K562 (cell line): ENCODE measurements around the gene AGAP1. TPM values are rescaled to one million over a fixed set of nuclear protein-coding genes. Genes with fewer than 3 reads are reported as not detected.

Source experiments
- ATAC-seq: fragments of 200-7000 bp; cut with Tn5 transposase; 3 replicates; pipeline ENCODE4 v1.9.1; 2020; ENCODE audit warnings: moderate library complexity
- BruUV-seq: library from RNA; stranded (reverse); fragments of 400-500 nt; replicated peaks from 2 replicates; lab custom pipeline; 2021; lab: Mats Ljungman, UMichigan
- CTCF ChIA-PET: fragments of 300-600 bp; formaldehyde crosslinking; extraction: SDS; loops from one replicate; lab custom pipeline; 2021; ENCODE audit warnings: low intra/inter-chr PET ratio; lab: Yijun Ruan, JAX
- POLR2A ChIA-PET: fragments of 300-600, 350-650 bp; sonication (Branson Sonifier 250); formaldehyde crosslinking; extraction: SDS; loops from one replicate; lab custom pipeline; 2021; ENCODE audit warnings: antibody characterized with exemption, inconsistent platforms; lab: Yijun Ruan, JAX
- DNase-seq, 4 experiments: peaks; one replicate each; pipeline versions ENCODE4 v3.0.0 to v3.0.0-alpha.2; 2011 to 2018; ENCODE audit warnings: low spot score in 3 of 4, mixed read lengths in 3 of 4; ENCODE audit errors: extremely low read depth in 1 of 4
- FAIRE-seq: peaks from 2 replicates; lab custom pipeline; 2011; peaks lifted over from hg19 to GRCh38; lab: Jason Lieb, UNC
- H2AFZ ChIP-seq: 2 replicates; pipeline ENCODE4 v1.6.0; 2011; ENCODE audit warnings: low read depth, low read length, control low read depth, inconsistent platforms
- H3K27ac ChIP-seq: fragments of 200-600 bp; 3 replicates; pipeline ENCODE4 v1.8.0; 2011; ENCODE audit warnings: low read depth, mild to moderate bottlenecking, control low read depth, inconsistent platforms, low read length, moderate library complexity, mixed read lengths; ENCODE audit errors: extremely low read depth
- H3K27me3 ChIP-seq, 2 experiments: fragments of 300-600 bp in 1 of 2; 2 replicates in 1 of 2; 3 replicates in 1 of 2; pipeline versions ENCODE4 v1.6.0 to v1.8.0; 2011; ENCODE audit warnings: inconsistent platforms in 2 of 2, low read length in 2 of 2, mild to moderate bottlenecking in 1 of 2, mixed read lengths in 1 of 2, moderate library complexity in 1 of 2; ENCODE audit not compliant: control insufficient read depth in 2 of 2, insufficient read depth in 2 of 2
- H3K36me3 ChIP-seq: fragments of 300-600 bp; 3 replicates; pipeline ENCODE4 v1.8.0; 2011; ENCODE audit warnings: mild to moderate bottlenecking, low read length, inconsistent platforms; ENCODE audit not compliant: control insufficient read depth, insufficient read depth
- H3K4me1 ChIP-seq, 2 experiments: fragments of 200-600 bp in 1 of 2; replicated peaks in 1 of 2; 2 replicates in 1 of 2; 3 replicates in 1 of 2; pipeline versions ENCODE4 v1.5.1 to v1.8.0; 2011; ENCODE audit warnings: inconsistent platforms in 2 of 2, low read length in 2 of 2, mild to moderate bottlenecking in 1 of 2, mixed read lengths in 1 of 2, moderate library complexity in 1 of 2; ENCODE audit not compliant: control insufficient read depth in 2 of 2, insufficient read depth in 2 of 2
- H3K4me2 ChIP-seq: 2 replicates; pipeline ENCODE4 v1.6.1; 2011; ENCODE audit warnings: low read length, control low read depth, inconsistent platforms, mixed read lengths; ENCODE audit not compliant: insufficient read depth
- H3K4me3 ChIP-seq: fragments of 200-600 bp; sonication (generic), shearing (Covaris generic); 2 replicates; pipeline ENCODE4 v1.5.1; 2016; ENCODE audit warnings: control low read depth, inconsistent platforms
- H3K79me2 ChIP-seq: fragments of 200-600 bp; 3 replicates; pipeline ENCODE4 v1.8.0; 2011; ENCODE audit warnings: low read length, inconsistent platforms; ENCODE audit not compliant: control insufficient read depth, insufficient read depth
- H3K9ac ChIP-seq, 2 experiments: 2 replicates each; pipeline versions ENCODE4 v1.6.0 to v1.6.1; 2011; ENCODE audit warnings: low read depth in 2 of 2, low read length in 2 of 2, control low read depth in 1 of 2, inconsistent platforms in 1 of 2, mild to moderate bottlenecking in 1 of 2, mixed read lengths in 1 of 2; ENCODE audit not compliant: insufficient read depth in 1 of 2
- H3K9me1 ChIP-seq: one replicate; pipeline ENCODE4 v1.6.0; 2011; ENCODE audit warnings: inconsistent platforms, mild to moderate bottlenecking, low read length, moderate library complexity; ENCODE audit not compliant: control insufficient read depth, insufficient read depth
- H3K9me3 ChIP-seq: replicated peaks from 2 replicates; pipeline ENCODE4 v1.5.1; 2011; ENCODE audit warnings: low read depth, low read length, inconsistent platforms; ENCODE audit not compliant: control insufficient read depth, insufficient read depth
- H4K20me1 ChIP-seq: replicated peaks from 2 replicates; pipeline ENCODE4 v1.6.1; 2011; ENCODE audit warnings: low read length, inconsistent platforms, mixed read lengths; ENCODE audit not compliant: control insufficient read depth, insufficient read depth
- CHD2 ChIP-seq: IDR thresholded peaks from 2 replicates; pipeline ENCODE4 v1.6.1; 2011; ENCODE audit warnings: low read depth, low read length
- ESRRB ChIP-seq: fragments of 250-450 bp; sonication (Bioruptor Pico); IDR thresholded peaks from 2 replicates; pipeline ENCODE4 v1.5.0; 2020; ENCODE audit warnings: mild to moderate bottlenecking, moderate library complexity, borderline replicate concordance
- HNRNPH1 ChIP-seq: fragments of 200-400 bp; formaldehyde crosslinking; optimal IDR thresholded peaks from 2 replicates; pipeline ENCODE3; 2017; ENCODE audit warnings: low read depth, mild to moderate bottlenecking, low read length, moderate library complexity
- MECOM ChIP-seq: fragments of 250-450 bp; sonication (Bioruptor Pico); IDR thresholded peaks from 2 replicates; pipeline ENCODE4 v1.8.0; 2022; ENCODE audit warnings: inconsistent platforms
- NFIC ChIP-seq: fragments of 450-650 bp; IDR thresholded peaks from 2 replicates; pipeline ENCODE4 v1.6.1; 2017; ENCODE audit warnings: mild to moderate bottlenecking, inconsistent platforms
- RBFOX2 ChIP-seq: fragments of 200-400 bp; formaldehyde crosslinking; IDR thresholded peaks from 2 replicates; pipeline ENCODE4 v1.6.1; 2017; ENCODE audit warnings: low read depth, mild to moderate bottlenecking, low read length, moderate library complexity
- STAT6 ChIP-seq: sonication (generic); formaldehyde crosslinking; IDR thresholded peaks from 2 replicates; pipeline ENCODE4 v1.8.1; 2023; ENCODE audit warnings: mild to moderate bottlenecking, missing genetic modification reagents
- ZBTB26 ChIP-seq: fragments of 450-650 bp; formaldehyde crosslinking; IDR thresholded peaks from 2 replicates; pipeline ENCODE4 v1.4.0; 2022; ENCODE audit warnings: missing genetic modification characterization
- ZNF133 ChIP-seq: fragments of 250-450 bp; sonication (Bioruptor Pico); IDR thresholded peaks from 2 replicates; pipeline ENCODE4 v1.4.0; 2020; ENCODE audit warnings: mild to moderate bottlenecking
- ZNF347 ChIP-seq: fragments of 450-650 bp; formaldehyde crosslinking; IDR thresholded peaks from 2 replicates; pipeline ENCODE4 v1.4.0; 2020; ENCODE audit warnings: low read depth, mild to moderate bottlenecking, moderate library complexity
- ZNF354B ChIP-seq: fragments of 250-450 bp; sonication (Bioruptor Pico); IDR thresholded peaks from 2 replicates; pipeline ENCODE4 v1.4.0; 2020
- ZNF644 ChIP-seq: fragments of 200-800 bp; sonication (Bioruptor generic); IDR thresholded peaks from 2 replicates; pipeline ENCODE4 v1.6.1; 2016; ENCODE audit warnings: low read depth, missing genetic modification characterization, missing compliant biosample characterization
- WGBS: fragments of 100-300 bp; shearing (Covaris generic); methylation state at CpG from one replicate; pipeline ENCODE4 v1.1.6; 2016; ENCODE audit warnings: low coverage, mixed read lengths; ENCODE audit not compliant: insufficient coverage; ENCODE audit errors: missing lambda C conversion rate; 5-methylcytosine and 5-hydroxymethylcytosine counted together
- in situ Hi-C: fragments of 300-500 bp; cut with MboI; formaldehyde crosslinking; loops from 4 replicates; pipeline ENCODE4 v1.15.0; 2018; ENCODE audit warnings: inconsistent platforms, mixed read lengths
- intact Hi-C: fragments of 100-400 bp; cut with micrococcal nuclease; formaldehyde crosslinking; loops from 2 replicates; pipeline ENCODE4 v1.14.2; 2022
- polyA plus RNA-seq, 8 experiments: library from polyadenylated mRNA; depleted of rRNA in 4 of 8; stranded (reverse) in 5 of 8; unstranded in 3 of 8; fragments of >200 nt; fragmentation: Nextera tagmentation in 2 of 8; fragmentation: Illumina TruSeq in 1 of 8; extraction: Ambion mirVana in 2 of 8; extraction: Trizol in 1 of 8; gene quantifications; 2 replicates each; pipeline versions ENCODE4 v1.2.1 to v1.2.3, GENCODE V29; 2011 to 2014; ENCODE audit warnings: inconsistent platforms in 1 of 8, missing spikeins in 1 of 8
- total RNA-seq, 7 experiments: library from RNA; depleted of rRNA in 6 of 7; stranded (reverse); fragments of >200 nt in 6 of 7; fragmentation: Illumina TruSeq in 2 of 7; extraction: Trizol in 2 of 7; gene quantifications; 2 replicates each; pipeline versions ENCODE4 v1.2.1 to v1.2.3, GENCODE V29; 2011 to 2021; ENCODE audit warnings: low replicate concordance in 1 of 7

Gene AGAP1
- total and polyA plus RNA-seq, 9 of the 15 experiments (the other 6 are each of a cell fraction or from before 2014, with no cell fraction given), result 1.3 to 24.0 (median 10.6) TPM

- 78% methylated on average over 4 of the region's 4 CpGs for WGBS
- TF ChIP-seq HNRNPH1 (no peak), CHD2 (no peak), ZNF133 (CRISPR knock-in tag) (no peak), NFIC (no peak), ESRRB (CRISPR knock-in tag) (no peak), ZNF644 (no peak), STAT6 (CRISPR knock-in tag) (no peak), ZNF354B (CRISPR knock-in tag) (no peak), MECOM (no peak), RBFOX2 (no peak), ZNF347 (CRISPR knock-in tag) (no peak), ZBTB26 (no peak)
Measured at GRCh38 chr2:236057375-236057774, 563.5 kb downstream of the AGAP1 start.

More at GRCh38 chr2:236057375-236057774, 563.5 kb downstream of the AGAP1 start:
- Histone ChIP-seq H3K9me1 (no peaks in the 10 kb centered on the region), H3K4me3 (no peak overlapping the region), H3K4me1 (no peaks in the 10 kb centered on the region), H3K4me2 (no peak overlapping the region), H3K27ac (no peak overlapping the region), H3K79me2 (no peaks in the 10 kb centered on the region), H3K27me3 (no peaks in the 10 kb centered on the region), H3K9me3 (peaks cover 4% of the 10 kb centered on the region; the same call in 1 of the 2 replicates), H3K36me3 (no peaks in the 10 kb centered on the region), H3K9ac (no peak overlapping the region), H4K20me1 (no peaks in the 10 kb centered on the region), H2AFZ (no peak overlapping the region)
- ATAC-seq (no peak), DNase-seq (no peak), FAIRE-seq (no peak)
- ChIA-PET CTCF (no interaction called here), POLR2A (no interaction called here)
- in situ Hi-C loops, result no loop called here
- intact Hi-C loops, result no loop called here
- BruUV-seq, result no TSS peak
